Measurements from ENCODE around the gene TMTC4.

TMTC4 gene

DNA sequence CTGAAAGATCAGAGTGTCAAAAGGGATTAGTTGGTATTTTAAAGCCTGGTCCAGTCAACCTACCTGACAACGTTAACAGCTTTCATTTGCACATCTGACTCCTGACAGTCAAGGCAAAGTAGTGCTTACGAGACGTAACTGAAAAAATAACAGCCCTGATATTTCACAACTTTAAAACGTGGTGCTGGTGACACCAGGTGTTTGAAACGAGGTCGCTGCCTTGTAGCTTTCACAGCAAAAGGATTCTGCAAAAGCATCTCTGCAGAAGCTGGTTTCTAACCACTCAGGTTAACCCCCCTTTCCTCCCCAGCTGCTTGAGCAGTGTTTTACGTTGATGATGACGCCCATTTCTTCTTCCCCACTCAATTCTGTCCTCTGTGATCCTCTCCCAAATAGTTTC lies 109.3 kb downstream of the TMTC4 start:
- Histone ChIP-seq H3K9me3 (ENCODE audit: control insufficient read depth, low read length) (no peaks in the 10 kb centered on the region), H3K36me3 (ENCODE audit: control insufficient read depth, insufficient read depth, low read length) (no peaks in the 10 kb centered on the region), H3K27ac (no peak overlapping the region), H3K79me2 (no peaks in the 10 kb centered on the region), H3K4me3 (ENCODE audit: low read depth, low read length) (no peak overlapping the region), H3K4me1 (no peaks in the 10 kb centered on the region), H3K4me2 (ENCODE audit: low read length) (no peak overlapping the region), H3K27me3 (ENCODE audit: control insufficient read depth, insufficient read depth, low read length) (no peaks in the 10 kb centered on the region), H2AFZ (no peak overlapping the region), H3K9ac (no peak overlapping the region)
- TF ChIP-seq, protein P1, sequence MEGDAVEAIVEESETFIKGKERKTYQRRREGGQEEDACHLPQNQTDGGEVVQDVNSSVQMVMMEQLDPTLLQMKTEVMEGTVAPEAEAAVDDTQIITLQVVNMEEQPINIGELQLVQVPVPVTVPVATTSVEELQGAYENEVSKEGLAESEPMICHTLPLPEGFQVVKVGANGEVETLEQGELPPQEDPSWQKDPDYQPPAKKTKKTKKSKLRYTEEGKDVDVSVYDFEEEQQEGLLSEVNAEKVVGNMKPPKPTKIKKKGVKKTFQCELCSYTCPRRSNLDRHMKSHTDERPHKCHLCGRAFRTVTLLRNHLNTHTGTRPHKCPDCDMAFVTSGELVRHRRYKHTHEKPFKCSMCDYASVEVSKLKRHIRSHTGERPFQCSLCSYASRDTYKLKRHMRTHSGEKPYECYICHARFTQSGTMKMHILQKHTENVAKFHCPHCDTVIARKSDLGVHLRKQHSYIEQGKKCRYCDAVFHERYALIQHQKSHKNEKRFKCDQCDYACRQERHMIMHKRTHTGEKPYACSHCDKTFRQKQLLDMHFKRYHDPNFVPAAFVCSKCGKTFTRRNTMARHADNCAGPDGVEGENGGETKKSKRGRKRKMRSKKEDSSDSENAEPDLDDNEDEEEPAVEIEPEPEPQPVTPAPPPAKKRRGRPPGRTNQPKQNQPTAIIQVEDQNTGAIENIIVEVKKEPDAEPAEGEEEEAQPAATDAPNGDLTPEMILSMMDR (IDR thresholded peaks at IDR 0.05): no peak

DNA sequence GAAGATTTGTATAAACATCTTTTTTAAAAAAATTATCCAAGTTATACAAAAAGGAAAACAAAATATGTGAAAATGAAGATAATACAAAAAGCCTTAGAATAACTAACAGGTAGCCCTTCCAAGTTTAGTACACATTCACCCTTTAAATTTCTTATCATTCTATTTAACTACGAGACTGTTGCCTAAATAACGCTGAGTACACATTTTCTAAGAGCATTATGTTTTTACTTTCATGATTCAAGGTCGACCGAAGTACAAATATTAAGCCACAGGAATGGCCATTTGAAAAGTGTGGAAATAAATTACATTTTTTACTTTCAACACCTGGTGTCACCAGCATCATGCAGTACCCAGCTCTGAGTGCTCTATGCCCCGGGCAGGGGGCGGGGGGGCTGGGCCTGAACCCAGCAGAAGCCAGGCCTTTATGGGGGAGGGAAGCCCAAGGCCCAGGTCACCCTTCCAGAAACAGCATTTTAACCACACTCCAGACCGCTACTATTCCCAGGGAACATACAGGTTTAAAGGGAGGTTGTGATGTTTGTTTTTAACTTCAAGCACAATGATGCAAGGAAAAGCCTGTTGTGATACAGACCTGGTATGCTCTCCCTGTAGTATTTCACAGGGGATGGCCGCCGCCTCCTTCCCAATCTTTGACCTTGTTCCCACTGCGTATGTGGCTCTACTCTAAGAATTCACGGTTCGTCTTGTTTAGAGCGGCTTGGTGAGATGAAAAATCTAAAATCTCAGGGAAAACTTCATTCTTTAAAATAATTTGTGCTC lies 110.0 kb downstream of the TMTC4 start:
- H3K4me2 ChIP-seq (ENCODE audit: low read length): no peak overlapping the region
- no peak overlapping the region for H2AFZ ChIP-seq
- no peak overlapping the region for H3K9ac ChIP-seq
- no peaks in the 10 kb centered on the region for H3K36me3 ChIP-seq (ENCODE audit: control insufficient read depth, insufficient read depth, low read length)
- no peaks in the 10 kb centered on the region for H3K79me2 ChIP-seq
- H3K4me1 ChIP-seq: no peaks in the 10 kb centered on the region
- no peak overlapping the region for H3K27ac ChIP-seq
- H3K9me3 ChIP-seq (ENCODE audit: control insufficient read depth, low read length): no peaks in the 10 kb centered on the region
- TF ChIP-seq, protein P1 (IDR thresholded peaks at IDR 0.05): no peak
- no peaks in the 10 kb centered on the region for H3K27me3 ChIP-seq (ENCODE audit: control insufficient read depth, insufficient read depth, low read length)
- no peak overlapping the region for H3K4me3 ChIP-seq (ENCODE audit: low read depth, low read length)

DNA sequence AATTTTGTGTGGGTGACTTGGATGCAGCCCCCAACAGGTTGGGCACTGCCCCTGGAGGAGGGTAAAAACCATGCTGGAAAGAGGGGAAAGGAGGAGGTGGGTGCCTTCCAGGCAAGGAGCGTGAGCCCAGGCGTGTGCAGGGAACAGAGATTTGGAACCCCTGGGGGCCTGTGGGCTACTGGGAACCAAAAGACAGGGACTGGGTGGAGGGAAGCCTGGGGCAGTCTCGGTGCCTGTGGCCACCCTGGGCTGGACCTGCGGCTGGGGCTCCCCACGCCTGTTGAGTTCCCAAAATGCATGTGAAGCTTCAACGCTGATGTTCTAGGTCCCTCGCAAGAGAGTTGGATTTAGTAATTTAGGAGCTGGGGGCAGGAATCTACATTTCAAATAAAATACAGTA lies 110.8 kb downstream of the TMTC4 start:
- Histone ChIP-seq H3K4me2 (ENCODE audit: low read length) (no peak overlapping the region), H3K9me3 (ENCODE audit: control insufficient read depth, low read length) (no peaks in the 10 kb centered on the region), H3K27me3 (ENCODE audit: control insufficient read depth, insufficient read depth, low read length) (no peaks in the 10 kb centered on the region), H3K9ac (no peak overlapping the region), H3K4me3 (ENCODE audit: low read depth, low read length) (no peak overlapping the region), H3K27ac (no peak overlapping the region), H3K79me2 (no peaks in the 10 kb centered on the region), H3K36me3 (ENCODE audit: control insufficient read depth, insufficient read depth, low read length) (no peaks in the 10 kb centered on the region), H2AFZ (no peak overlapping the region), H3K4me1 (no peaks in the 10 kb centered on the region)
- TF ChIP-seq, protein P1 (IDR thresholded peaks at IDR 0.05): no peak

DNA sequence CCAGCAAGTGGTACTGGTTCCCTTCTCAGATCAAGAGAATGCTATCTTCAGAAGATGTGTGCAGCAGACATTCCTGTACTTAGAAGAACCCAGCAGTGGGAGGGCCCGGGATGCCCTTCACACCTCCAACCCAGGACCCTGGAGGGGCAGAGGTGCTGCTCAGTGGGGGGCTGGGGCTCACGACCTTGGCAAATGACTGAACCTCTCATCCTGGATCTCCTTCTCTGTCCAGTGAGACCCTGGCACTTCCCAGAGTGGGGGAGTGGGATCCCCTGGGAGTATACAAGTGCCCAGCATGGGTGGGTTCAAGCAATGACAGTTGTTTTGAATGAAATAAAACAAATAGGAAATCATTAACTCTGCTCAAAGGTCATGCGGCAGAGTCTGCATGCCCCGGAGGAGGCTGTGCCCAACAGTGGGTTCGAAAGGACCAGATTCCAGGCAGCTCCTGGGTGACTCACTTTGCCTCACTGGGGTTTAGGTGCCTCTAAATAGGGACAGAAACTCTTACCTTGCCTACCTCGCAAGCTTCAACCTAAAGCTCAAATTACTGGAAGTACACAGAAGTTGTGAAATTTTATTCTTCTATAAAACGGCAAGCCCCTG lies 112.9 kb downstream of the TMTC4 start:
- Histone ChIP-seq H3K79me2 (no peaks in the 10 kb centered on the region), H3K9ac (no peak overlapping the region), H3K4me3 (ENCODE audit: low read depth, low read length) (no peak overlapping the region), H3K36me3 (ENCODE audit: control insufficient read depth, insufficient read depth, low read length) (no peaks in the 10 kb centered on the region), H3K27ac (no peak overlapping the region), H3K9me3 (ENCODE audit: control insufficient read depth, low read length) (no peaks in the 10 kb centered on the region), H3K4me1 (no peaks in the 10 kb centered on the region), H3K4me2 (ENCODE audit: low read length) (no peak overlapping the region), H2AFZ (no peak overlapping the region), H3K27me3 (ENCODE audit: control insufficient read depth, insufficient read depth, low read length) (no peaks in the 10 kb centered on the region)
- TF ChIP-seq, protein P1 (IDR thresholded peaks at IDR 0.05): no peak

DNA sequence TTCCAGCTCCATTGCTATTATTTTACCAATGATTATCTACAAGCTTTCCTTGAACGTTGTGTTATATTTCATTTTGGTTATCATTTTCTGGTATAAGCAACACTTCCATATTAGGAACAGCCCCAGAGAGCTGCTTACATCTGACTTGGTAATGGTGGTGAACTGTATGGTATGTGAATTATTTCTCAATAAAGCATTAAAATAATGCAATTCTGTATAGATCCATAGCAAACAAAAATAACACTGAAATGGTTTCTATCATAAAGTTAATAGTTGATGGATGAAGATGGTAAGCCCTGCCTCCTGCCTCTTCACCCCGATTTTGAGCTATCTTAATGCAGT lies 113.5 kb downstream of the TMTC4 start:
- Histone ChIP-seq H3K9me3 (ENCODE audit: control insufficient read depth, low read length) (no peaks in the 10 kb centered on the region), H3K4me3 (ENCODE audit: low read depth, low read length) (no peak overlapping the region), H3K4me1 (no peaks in the 10 kb centered on the region), H3K36me3 (ENCODE audit: control insufficient read depth, insufficient read depth, low read length) (no peaks in the 10 kb centered on the region), H3K4me2 (ENCODE audit: low read length) (no peak overlapping the region), H3K79me2 (no peaks in the 10 kb centered on the region), H3K27ac (no peak overlapping the region), H3K9ac (no peak overlapping the region), H2AFZ (no peak overlapping the region), H3K27me3 (ENCODE audit: control insufficient read depth, insufficient read depth, low read length) (no peaks in the 10 kb centered on the region)
- TF ChIP-seq, protein P1 (IDR thresholded peaks at IDR 0.05): no peak

Data from parathyroid adenoma (tissue), 2 donors.